Neural progenitor cell (in vitro differentiated cells): Measurements from ENCODE around the gene MSLN.

Experiments used
- CTCF ChIP-seq: fragments of 200-600 bp; sonication (generic); IDR thresholded peaks from 2 replicates; pipeline ENCODE4 v1.5.1; 2017; ENCODE audit warnings: antibody characterized with exemption, mild to moderate bottlenecking
- EZH2 ChIP-seq: fragments of 200-600 bp; sonication (generic); IDR thresholded peaks from 2 replicates; pipeline ENCODE4 v1.6.1; 2017; ENCODE audit warnings: antibody characterized with exemption, mild to moderate bottlenecking, moderate library complexity
- EZH2phosphoT487 ChIP-seq: fragments of 200-600 bp; sonication (generic); IDR thresholded peaks from 2 replicates; pipeline ENCODE4 v1.6.1; 2017; ENCODE audit warnings: antibody characterized with exemption

GRCh38 chr16:765488-765865 lies 4.9 kb downstream of the MSLN start:
- TF ChIP-seq CTCF (no peak), EZH2 (no peak), EZH2phosphoT487 (no peak)
